Nucleus accumbens (tissue), 56 donors: Measurements from ENCODE around the gene RENBP.

ENCODE experiments used
- DNase-seq, 56 donors: peaks; one replicate each; lab custom pipeline; 2025; lab: John Stamatoyannopoulos, UW

Gene RENBP

GRCh38 chrX:153956044-153956907, 11.8 kb upstream of the RENBP start:
- no peak for DNase-seq

- DNase-seq = no peak
Observed at GRCh38 chrX:153955228-153955732, 10.8 kb upstream of the RENBP start.

- no peak for DNase-seq
Observed at GRCh38 chrX:153954558-153955227, 10.2 kb upstream of the RENBP start.

- DNase-seq = no peak
Observed at GRCh38 chrX:153953892-153954557, 9.6 kb upstream of the RENBP start.

- peak in 46 of 56 donors; percentile 3 to 79 (median 42) for DNase-seq
Observed at GRCh38 chrX:153953342-153953830, 8.9 kb upstream of the RENBP start.

DNA sequence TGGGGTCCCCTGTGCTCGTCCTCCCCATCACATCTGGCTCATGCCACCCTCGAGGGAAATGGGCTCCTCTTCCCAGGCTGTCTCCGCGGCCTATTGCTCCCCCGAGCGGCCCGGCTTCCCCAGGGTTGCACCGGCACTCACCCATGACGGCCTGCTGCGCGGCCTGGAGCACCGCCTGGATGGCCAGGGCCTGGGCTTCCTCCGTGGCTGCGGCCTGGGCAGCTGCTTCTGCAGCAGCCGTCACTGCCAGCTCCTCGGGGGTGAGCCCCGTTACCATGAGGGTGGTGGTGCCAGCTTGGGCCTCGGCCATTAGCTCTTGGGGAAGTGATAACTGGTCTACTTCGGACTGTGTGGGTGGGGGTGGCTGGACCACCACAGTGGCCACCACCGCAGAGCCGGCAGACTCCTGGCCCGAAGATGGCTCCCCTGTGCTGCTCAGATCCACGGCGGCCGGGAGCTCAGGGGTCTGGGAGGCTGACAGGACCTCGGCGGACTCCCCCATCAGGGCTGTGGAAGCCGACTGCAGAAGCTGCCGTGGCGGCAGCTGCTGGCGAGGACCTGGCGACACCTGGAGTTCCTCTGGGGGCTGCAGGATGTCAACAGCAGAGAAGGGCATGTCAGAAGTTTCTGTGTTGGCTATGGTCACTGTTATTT, 8.1 kb upstream of the RENBP start:
- no peak for DNase-seq

- no peak for DNase-seq
Observed at GRCh38 chrX:153951683-153952372, 7.4 kb upstream of the RENBP start.

DNA sequence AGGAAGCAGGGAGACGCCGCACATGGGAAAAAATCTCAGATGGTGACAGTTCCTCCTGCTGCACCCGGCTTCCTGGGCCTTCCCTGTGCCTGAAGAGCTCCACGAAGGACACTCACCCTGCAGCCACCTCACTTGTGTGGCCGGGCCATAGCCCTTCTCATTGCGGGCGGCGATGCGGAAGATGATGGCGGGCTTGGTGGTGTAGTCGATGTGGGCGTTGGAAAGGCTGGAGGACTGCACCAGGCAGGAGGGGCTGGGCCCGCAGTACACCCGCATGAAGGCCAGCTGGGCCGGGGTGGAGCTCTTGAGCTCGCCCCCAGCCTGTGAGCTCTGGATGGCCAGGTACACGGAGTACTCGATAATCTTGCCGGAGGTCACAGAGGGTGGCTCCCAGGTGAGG, 5.7 kb upstream of the RENBP start:
- DNase-seq = no peak

GRCh38 chrX:153948847-153949805, 4.7 kb upstream of the RENBP start:
- DNase-seq = peak in 10 of 56 donors; percentile 2 to 51 (median 19)

DNA sequence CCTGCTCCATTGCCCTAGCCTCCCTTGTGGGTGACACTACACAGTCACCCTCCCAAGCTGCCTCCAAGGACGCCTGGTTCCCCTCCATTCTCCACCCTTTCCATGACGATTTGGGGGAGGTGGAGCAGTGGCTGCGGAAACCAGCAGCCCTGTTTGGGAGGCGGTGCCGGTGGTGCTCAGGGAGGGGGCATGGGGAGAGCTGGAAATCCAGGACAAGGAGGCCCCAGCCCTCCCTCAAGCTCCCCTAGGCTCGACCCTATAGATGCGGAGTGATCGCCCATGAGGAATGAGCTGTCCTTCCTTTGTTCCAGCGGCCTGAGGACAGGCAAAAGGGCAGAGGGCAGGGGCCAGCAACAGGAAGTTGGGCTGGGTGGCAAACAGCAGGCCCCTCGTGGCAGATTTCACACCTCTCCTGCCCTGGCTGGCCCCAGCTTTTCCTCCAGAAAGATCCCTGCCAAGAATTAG, 3.6 kb upstream of the RENBP start:
- no peak for DNase-seq

- DNase-seq = peak in 39 of 56 donors; percentile 3 to 75 (median 29)
Observed at GRCh38 chrX:153947009-153947769, 2.7 kb upstream of the RENBP start.

- DNase-seq = no peak
Observed at GRCh38 chrX:153945956-153946943, 1.8 kb upstream of the RENBP start.

GRCh38 chrX:153944800-153945150, 332 bp upstream of the RENBP start:
- DNase-seq = no peak

- DNase-seq = no peak
Observed at GRCh38 chrX:153941336-153942252, 2.8 kb downstream of the RENBP start.

DNA sequence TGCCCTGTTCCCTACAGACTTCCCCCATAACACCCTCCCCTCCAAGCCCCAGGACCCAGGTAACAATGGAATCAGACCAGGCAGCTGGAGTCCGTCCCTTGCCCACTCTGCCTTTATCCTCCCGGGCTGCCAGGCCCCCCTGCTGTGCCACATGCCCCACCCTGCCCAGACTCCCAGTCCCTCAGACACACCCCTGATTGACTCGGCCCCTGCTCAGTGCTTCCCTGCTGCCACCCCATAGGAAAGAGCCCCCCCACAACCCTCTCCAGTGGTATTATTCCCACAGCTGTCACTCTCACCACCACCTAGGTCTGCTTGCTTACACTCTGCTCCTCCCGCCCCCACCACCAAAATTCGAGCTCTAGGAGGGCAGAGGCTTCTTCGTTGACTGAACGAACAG, 4.9 kb downstream of the RENBP start:
- no peak for DNase-seq
